NCI-H187 treated with DMSO at 0.1 percent for 48 hours (cell line): ENCODE measurements around the gene ZNF286A.
"Not testable (repeated sequence)": the region's sequence is repeated elsewhere in the genome, so short reads cannot be mapped to it uniquely, and the experiment has no call there.

Experiments used
- DNase-seq: peaks from one replicate; lab custom pipeline; 2025; lab: John Stamatoyannopoulos, UW

Gene ZNF286A

GRCh38 chr17:15699413-15699924 is at the start of gene ZNF286A:
Gene ZNF286A (plus strand): TSS chr17:15699752. CDS start chr17:15700330, 578 bp downstream.
- DNase-seq: peak; percentile 87

GRCh38 chr17:15649861-15650421 is 49.6 kb upstream of the ZNF286A start:
- no peak for DNase-seq

GRCh38 chr17:15650741-15651582 is 48.6 kb upstream of the ZNF286A start:
- no peak for DNase-seq

GRCh38 chr17:15651583-15652110 is 47.9 kb upstream of the ZNF286A start:
- peak; percentile 22 for DNase-seq

- DNase-seq: no peak
These were observed 46.6 kb upstream of the ZNF286A start for GRCh38 chr17:15652960-15653359.

- DNase-seq: not testable (repeated sequence)
These were observed 45.2 kb upstream of the ZNF286A start for GRCh38 chr17:15654401-15654800.

GRCh38 chr17:15654886-15655561 is 44.5 kb upstream of the ZNF286A start:
- DNase-seq: no peak

GRCh38 chr17:15657868-15658267 is 41.7 kb upstream of the ZNF286A start:
- DNase-seq: no peak

- no peak for DNase-seq
These were observed 41.3 kb upstream of the ZNF286A start for GRCh38 chr17:15658296-15658695.

- DNase-seq: no peak
These were observed 40.3 kb upstream of the ZNF286A start for GRCh38 chr17:15659236-15659635.

GRCh38 chr17:15659663-15660062 is 39.9 kb upstream of the ZNF286A start:
- DNase-seq: no peak

- no peak for DNase-seq
These were observed 39.5 kb upstream of the ZNF286A start for GRCh38 chr17:15660077-15660476.

- DNase-seq: no peak
These were observed 36.9 kb upstream of the ZNF286A start for GRCh38 chr17:15662681-15663080.

- no peak for DNase-seq
These were observed 36.4 kb upstream of the ZNF286A start for GRCh38 chr17:15663176-15663575.

GRCh38 chr17:15663691-15664090 is 35.9 kb upstream of the ZNF286A start:
- DNase-seq: no peak

- not testable (repeated sequence) for DNase-seq
These were observed 30.0 kb upstream of the ZNF286A start for GRCh38 chr17:15669526-15669925.

- DNase-seq: not testable (repeated sequence)
These were observed 24.9 kb upstream of the ZNF286A start for GRCh38 chr17:15674640-15675039.

- not testable (repeated sequence) for DNase-seq
These were observed 23.6 kb upstream of the ZNF286A start for GRCh38 chr17:15675991-15676390.

GRCh38 chr17:15683135-15683534 is 16.4 kb upstream of the ZNF286A start:
- DNase-seq: not testable (repeated sequence)

GRCh38 chr17:15683824-15684478 is 15.6 kb upstream of the ZNF286A start, which contains the start of gene TRIM16:
Gene TRIM16 (minus strand): TSS chr17:15684311. CDS start chr17:15651609, 32,702 bp downstream.
- not testable (repeated sequence) for DNase-seq

GRCh38 chr17:15687494-15687893 is 12.1 kb upstream of the ZNF286A start:
- not testable (repeated sequence) for DNase-seq

GRCh38 chr17:15698967-15699366 is 585 bp upstream of the ZNF286A start:
- DNase-seq: not testable (repeated sequence)
